ENCODE measurements around the gene CACUL1.

- TF ChIP-seq CTCF (conservative IDR thresholded peaks at IDR 0.05) (no peak), EZH2 (IDR thresholded peaks at IDR 0.05; ENCODE audit: low read depth) (no peak)
Observed at GRCh38 chr10:118758449-118758848, 3.7 kb upstream of the CACUL1 start.

Data from PC-9 (cell line).